Head of caudate nucleus (tissue), 42 donors: ENCODE data around the gene WDR27.
"Not testable (repeated sequence)": the region's sequence is repeated elsewhere in the genome, so short reads cannot be mapped to it uniquely, and the experiment has no call there.

Source experiments
- DNase-seq, 42 donors: peaks; one replicate each; pipeline versions ENCODE4 v3.0.0 to v3.0.0-alpha.2; 2020 to 2021; ENCODE audit warnings: mixed read lengths in 7 of 42
- intact Hi-C: fragments of 100-400 bp; cut with DNase I; formaldehyde crosslinking; loops from one replicate; pipeline ENCODE4 v1.15.0; 2022

Gene WDR27

DNA sequence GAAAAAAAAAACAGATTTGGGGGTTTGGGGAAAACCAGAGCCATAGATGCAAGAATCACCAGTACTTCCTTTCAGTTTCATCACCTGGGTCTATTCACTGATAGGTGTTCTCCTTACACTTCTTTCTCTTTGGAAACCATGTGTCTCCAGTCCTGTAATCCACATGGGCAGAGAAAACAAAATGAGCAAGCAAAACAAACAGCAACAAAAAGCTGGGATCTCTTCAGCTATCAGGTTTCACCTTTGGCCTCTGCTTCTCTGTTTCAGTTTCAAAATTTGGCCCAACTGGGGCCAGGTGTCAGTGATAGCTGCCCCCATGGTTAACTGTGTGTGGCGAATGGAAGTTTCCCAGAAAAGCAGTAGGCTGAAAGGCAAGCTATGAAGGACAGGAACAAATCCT, 228.2 kb downstream of the WDR27 start:
- intact Hi-C loops = no loop called here
- DNase-seq = no peak

DNA sequence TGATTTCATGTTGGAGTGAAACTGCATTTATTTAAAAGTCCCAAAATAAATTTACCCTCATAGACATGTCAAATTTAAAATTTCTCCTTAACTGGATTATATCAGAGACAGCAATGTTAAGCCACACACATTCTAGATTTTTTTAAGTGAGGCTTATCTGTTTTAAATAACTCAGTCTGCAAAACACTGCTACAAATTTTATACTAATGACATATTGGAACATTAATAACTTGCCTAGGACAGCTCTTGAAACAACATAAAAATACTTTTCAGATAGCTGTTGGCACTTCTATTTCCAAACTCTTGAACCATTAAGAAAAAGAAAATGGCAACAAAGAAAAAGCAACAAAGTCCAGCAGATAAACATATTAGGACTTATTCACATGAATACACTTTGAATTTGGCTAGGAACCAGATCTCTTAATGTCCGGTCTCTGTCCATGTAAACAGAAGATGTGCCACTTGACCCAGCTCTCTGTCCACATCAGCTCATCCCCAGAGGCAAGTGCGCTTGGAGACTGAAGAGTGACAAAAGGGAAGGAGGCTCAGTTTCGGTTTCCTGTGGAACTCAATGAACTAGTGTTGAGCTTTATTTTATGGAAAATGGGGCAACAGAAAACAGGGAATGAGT, 228.9 kb downstream of the WDR27 start:
- no peak for DNase-seq
- intact Hi-C loops = no loop called here

DNA sequence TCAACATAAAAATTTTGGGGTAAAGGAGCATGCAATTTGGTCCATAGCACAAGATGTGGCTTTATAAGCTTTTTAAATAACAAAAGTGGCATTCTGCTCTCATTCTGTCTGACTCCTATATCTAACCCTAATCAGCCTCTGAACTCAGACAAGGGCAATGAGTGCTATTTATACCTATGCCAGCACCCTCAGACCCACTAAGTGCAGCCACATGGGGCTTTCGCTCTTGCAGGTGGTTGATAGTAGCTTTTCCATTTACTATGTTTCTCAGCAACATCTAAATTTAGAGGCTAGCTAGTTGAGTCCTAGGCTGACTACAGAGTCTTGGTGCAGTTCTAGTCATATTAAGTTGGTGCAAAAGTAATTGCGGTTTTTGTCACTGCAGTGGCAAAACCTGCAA, 231.0 kb downstream of the WDR27 start:
- intact Hi-C loops = no loop called here
- no peak for DNase-seq

- DNase-seq = no peak
- intact Hi-C loops = no loop called here
Observed at GRCh38 chr6:169469028-169469427, 232.8 kb downstream of the WDR27 start.

- intact Hi-C loops, DNase-seq: not testable (repeated sequence)
Observed at GRCh38 chr6:169467755-169468154, 234.1 kb downstream of the WDR27 start.

GRCh38 chr6:169466256-169466655, 235.6 kb downstream of the WDR27 start:
- DNase-seq, intact Hi-C loops: not testable (repeated sequence)

GRCh38 chr6:169457762-169458161, 244.1 kb downstream of the WDR27 start:
- DNase-seq = no peak
- intact Hi-C loops = no loop called here

DNA sequence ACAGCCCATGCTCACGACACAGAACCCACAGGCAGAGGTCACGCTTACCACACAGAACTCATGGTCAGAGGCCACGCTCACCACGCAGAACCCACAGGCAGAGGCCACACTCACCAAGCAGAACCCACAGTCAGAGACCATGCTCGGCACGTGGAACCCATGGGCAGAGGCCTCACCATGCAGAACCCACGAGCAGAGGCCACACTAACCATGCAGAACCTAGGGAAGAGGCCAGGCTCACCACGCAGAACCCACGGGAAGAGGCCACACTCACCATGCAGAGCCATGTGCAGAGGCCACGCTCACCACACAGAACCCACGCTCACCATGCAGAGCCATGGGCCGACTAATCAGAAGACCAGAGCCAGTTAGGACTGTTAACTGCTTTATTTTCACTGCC, 245.0 kb downstream of the WDR27 start:
- DNase-seq = no peak
- intact Hi-C loops = no loop called here

- intact Hi-C loops = no loop called here
- DNase-seq = no peak
Observed at GRCh38 chr6:169455470-169455869, 246.4 kb downstream of the WDR27 start.

GRCh38 chr6:169454872-169455204, 247.0 kb downstream of the WDR27 start:
- intact Hi-C loops = no loop called here

DNA sequence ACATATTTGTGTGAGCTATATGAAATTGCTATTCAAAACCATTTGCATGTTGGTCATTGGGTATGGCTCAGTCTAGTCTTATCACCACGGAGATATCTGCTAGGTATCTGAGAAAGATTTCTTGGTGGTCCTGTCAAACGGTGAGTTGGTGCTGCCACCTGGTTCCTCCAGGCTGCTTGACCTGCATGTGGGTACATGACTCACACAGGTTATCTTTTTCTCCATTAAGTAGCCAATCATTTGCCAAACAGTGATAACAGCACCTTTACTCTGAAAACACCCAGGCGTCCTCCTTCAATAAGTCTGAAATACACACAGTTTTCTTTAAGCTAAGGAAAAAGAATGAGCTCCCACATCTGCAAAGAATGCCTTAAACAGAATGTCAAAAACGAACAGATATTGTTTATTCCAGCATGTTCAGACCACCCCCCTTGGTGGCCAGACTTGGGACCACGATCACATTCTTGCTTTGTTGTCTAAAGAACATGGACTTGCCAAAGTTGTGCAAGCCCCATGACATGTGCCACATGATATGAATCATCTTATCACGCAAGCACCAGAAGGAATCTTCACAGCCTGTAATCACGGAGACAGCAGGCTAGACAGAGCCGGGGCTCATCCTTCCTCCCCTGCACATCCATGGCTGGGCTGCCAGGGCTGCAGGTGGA, 247.5 kb downstream of the WDR27 start:
- no peak for DNase-seq
- intact Hi-C loops = no loop called here

More at GRCh38 chr6:169454872-169455204, 247.0 kb downstream of the WDR27 start:
- DNase-seq = no peak

DNA sequence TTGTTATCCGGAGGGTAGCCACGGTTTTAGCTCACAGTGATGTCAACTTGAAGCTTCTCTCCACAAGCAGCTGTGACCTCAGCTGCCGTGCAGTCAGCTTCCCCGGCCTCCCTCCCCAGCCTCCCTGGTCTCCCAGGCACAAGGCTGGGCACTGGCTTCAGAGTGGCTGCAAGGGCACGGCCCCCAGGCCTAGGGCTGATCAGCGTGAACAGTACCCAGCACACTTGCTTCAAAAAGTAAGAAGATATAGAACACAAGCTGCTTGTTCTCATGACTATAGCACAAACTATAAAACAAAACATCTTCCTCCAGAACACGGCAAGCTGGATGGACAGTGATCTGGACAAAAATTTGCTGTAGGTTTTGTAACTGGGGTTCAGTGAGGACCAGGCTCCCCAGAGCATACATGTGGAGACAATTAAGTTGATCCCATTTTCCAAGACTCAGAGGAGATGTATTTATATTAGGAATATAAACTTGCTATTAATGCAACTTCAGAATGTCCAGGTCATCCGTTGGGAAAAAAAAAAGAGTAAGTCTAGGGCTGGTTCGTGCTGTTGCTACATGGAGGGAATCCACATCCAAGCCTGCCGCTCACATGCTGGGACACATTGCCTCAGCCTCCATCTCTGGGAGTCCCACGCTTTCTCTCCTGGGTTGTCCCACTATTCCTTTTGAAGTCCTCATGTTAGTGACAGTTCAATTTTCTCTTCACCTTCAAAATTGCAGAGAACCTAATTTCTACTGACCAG, 248.8 kb downstream of the WDR27 start:
- intact Hi-C loops = no loop called here

DNA sequence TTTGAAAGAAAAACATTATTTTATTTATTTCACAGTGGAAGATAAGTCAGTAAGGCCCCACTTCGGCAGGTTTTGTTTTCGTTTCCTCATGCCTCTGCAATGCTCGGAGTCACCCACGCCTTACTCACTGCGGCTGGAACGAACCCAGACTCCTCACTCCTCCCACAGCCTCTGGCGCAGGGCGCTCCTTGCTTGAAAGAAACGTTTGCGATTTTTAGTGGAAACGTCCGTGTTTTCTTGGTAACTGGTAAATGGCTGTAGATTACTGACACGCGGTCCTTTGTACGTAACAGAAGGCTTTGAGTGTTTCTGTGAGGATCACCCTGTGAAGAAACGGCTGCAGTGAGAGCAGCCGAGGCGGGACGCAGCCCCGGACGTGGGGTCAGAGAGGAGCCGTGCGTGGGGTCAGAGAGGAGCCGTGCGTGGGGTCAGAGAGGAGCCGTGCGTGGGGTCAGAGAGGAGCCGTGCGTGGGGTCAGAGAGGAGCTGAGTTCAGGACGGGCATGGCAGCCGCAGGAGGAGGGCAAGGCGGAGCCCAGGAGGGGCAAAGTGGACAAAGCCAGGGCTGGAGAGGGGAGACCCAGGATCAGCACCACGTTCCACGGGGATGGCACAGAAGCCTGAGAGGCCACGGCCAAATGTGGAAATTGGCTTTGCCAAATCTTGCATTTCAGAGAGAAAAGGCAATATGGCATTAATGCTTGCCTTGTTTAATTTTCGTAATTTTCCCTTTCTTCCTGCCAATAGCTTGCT, 249.5 kb downstream of the WDR27 start:
- intact Hi-C loops = no loop called here
- DNase-seq = no peak

More for the DNA sequence above, 248.8 kb downstream of the WDR27 start:
- DNase-seq = no peak

DNA sequence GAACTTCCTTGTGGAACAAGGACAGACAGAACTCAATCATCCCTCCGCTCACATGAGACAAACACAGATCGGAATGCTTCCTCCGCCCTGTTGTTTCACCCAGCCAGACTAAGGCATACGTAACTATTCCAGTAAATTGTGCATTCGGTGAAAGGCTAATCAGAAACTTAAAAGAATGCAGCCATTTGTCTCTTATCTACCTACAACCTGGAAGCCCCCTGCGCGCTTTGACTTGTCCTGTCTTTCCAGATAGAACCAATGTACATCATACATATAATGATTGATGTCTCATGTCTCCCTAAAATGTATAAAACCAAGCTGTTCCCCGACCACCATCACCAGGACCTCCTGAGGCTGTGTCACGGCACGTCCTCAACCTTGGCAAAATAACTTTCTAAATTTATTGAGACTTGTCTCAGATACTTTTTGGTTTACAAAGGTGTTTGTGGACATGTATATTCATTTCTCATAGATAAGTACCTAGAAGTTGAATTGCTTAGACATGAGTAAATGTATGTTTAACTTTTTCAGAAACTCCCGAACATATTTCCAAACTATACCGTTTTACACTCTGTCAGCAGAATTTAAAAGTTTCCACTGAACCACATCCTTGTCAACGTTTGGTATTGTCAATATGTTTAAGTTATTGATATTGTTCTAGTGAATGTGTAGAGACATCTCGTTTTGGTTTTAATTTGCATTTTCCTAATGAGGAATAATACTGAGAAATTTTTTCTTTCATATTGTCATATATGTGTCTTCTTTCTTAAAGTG, 250.6 kb downstream of the WDR27 start:
- intact Hi-C loops = no loop called here
- DNase-seq = no peak

GRCh38 chr6:169450097-169450496, 251.7 kb downstream of the WDR27 start:
- DNase-seq = peak in 1 of 42 donors; percentile 19
- intact Hi-C loops = no loop called here

GRCh38 chr6:169449221-169449620, 252.6 kb downstream of the WDR27 start:
- intact Hi-C loops = no loop called here
- no peak for DNase-seq

- intact Hi-C loops = no loop called here
- DNase-seq = peak in 7 of 42 donors; percentile 21 to 55 (median 32)
Observed at GRCh38 chr6:169445661-169446581, 255.9 kb downstream of the WDR27 start.

DNA sequence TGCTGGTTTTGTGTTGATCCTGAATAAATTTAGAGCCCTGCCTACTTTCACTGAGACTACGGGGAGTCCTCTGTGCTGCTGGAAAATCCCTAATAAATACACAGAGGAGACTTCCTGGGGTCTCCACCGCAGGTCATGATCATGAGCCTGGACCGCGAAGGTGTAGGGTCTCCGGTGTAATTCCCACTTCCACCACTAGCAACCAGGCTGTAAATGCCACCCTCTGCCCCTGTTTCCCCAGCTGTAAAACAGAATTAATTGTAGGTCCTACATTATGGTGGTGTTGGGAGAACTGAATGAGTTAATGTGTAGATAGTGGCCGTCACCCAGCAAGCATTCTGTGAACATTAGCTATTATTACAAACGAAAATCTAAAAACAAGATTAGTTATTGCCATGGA, 256.6 kb downstream of the WDR27 start:
- intact Hi-C loops = no loop called here
- no peak for DNase-seq
